GM18519 (cell line): ENCODE results near the gene IFNA16.
"Not testable (repeated sequence)": the region's sequence is repeated elsewhere in the genome, so short reads cannot be mapped to it uniquely, and the experiment has no call there.

Experiments used
- ATAC-seq: cut with Tn5 transposase; IDR thresholded peaks from one replicate; pipeline ENCODE4 v1.9.1; 2021; ENCODE audit warnings: mild to moderate bottlenecking, moderate library complexity; ENCODE audit not compliant: unreplicated experiment, low FRiP score

Gene IFNA16

DNA sequence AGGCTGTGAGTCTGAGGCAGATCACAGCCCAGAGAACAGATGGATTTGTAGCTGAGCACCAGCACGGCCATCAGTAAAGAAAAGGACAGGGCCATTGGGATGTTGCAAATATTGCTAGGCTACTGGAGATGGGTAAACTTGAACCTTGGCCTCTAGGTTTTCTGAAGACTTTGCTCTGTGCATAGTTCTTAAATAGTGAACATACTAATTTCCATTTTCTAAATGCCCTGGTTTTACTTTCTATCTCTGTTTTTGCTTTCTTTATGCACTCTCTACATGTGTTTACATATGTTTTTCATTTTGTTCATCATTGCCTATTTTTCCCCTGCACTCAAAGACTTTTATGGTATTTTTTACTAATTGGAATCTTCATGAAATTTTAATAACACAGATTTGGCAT lies at the start of gene IFNA16:
Gene IFNA16, minus strand, starts transcription at position 101 of the 400 bp plus-strand sequence. Its CDS starts 6 bp downstream, at position 95.
- ATAC-seq = not testable (repeated sequence)

- ATAC-seq = no peak
Measured at GRCh38 chr9:21265421-21266189, 48.5 kb upstream of the IFNA16 start.

- ATAC-seq = no peak
Measured at GRCh38 chr9:21255538-21256212, 38.6 kb upstream of the IFNA16 start.

DNA sequence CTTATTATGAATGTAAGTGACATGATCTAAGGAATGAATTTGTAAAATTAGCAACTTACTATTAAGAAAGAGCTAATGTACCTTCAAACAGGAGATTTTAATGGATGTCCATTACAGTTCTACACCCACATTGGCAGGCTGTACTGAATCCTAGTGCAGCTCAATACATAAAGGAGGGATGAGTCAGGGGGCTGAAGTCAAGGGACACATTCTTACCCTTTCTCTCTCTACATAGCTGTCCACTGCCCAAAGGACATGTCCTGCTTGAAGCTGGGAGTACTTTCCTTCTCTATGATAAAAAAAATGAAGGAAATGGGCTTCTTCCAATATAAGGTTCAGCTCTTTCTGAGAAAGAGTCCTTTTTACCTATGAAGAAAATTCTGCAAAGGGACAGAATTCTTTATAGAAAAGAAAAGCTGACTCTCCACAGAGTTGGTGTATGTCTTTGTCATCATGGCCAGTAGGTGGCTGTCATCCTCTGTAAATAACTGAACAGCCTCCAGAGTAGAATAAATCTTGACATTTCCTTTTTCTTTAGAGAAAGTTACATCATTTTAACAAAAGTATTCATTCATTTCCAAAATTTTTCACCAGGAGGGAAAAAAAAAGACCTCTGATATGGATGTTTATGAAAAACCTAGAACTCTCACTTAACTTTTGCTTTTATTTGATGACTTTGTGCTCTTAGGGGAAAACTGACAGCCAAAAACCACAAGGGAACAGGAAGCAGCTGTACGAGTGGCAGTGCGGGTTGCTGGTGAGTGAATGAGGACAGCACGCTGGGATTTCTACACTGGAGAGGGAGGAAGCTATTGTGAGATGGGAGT lies 35.8 kb upstream of the IFNA16 start:
- ATAC-seq = peak; percentile 73

DNA sequence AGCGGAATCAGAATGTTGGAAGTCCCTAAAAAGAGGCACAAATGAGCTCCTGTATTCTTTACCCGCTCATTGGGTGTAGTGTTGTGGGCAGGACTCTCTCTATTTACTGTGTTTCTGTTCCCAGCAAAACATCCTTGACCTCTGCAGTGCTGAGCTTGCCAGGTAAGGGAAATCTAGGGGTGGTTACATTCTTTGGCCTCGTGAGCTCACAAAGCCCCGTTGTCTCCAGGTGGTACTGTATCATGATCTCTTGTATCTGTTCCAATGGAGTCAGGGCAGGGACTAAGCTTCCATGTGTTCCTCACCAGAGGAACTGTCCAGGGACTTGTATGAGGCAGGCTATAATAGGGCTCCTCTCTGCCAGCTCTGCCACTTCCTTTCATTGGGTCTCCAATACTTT lies 34.5 kb upstream of the IFNA16 start:
- no peak for ATAC-seq

DNA sequence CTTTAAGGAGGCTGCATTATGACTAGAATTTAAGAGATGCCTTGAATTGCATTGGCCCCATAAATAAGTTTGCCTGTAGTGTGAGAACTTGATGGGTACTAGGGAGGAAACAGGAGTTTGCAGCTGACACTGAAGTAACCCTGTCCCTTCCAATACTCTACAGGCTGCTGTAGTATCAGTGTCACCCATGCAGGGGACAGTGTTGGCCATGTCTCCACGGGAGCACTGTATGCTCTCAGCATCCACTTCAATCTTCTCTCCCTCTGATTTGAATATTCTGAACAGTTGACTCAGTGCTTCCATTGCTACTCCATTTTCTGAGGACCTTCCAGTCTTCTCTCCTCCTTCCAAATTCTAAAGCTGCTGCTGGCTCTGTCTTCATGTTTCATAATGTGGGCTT lies 34.1 kb upstream of the IFNA16 start:
- no peak for ATAC-seq

GRCh38 chr9:21244836-21245235 lies 27.7 kb upstream of the IFNA16 start:
- ATAC-seq = no peak

- ATAC-seq = no peak
Measured at GRCh38 chr9:21239911-21240310, 22.8 kb upstream of the IFNA16 start, which contains the start of gene IFNA14. Gene IFNA14 (minus strand): TSS chr9:21240005. CDS start chr9:21239935, 70 bp downstream.

GRCh38 chr9:21236360-21236714 lies 19.2 kb upstream of the IFNA16 start:
- ATAC-seq = not testable (repeated sequence)

GRCh38 chr9:21235468-21236359 lies 18.6 kb upstream of the IFNA16 start:
- ATAC-seq = peak; percentile 86

GRCh38 chr9:21234153-21234687 lies 17.1 kb upstream of the IFNA16 start:
- no peak for ATAC-seq

DNA sequence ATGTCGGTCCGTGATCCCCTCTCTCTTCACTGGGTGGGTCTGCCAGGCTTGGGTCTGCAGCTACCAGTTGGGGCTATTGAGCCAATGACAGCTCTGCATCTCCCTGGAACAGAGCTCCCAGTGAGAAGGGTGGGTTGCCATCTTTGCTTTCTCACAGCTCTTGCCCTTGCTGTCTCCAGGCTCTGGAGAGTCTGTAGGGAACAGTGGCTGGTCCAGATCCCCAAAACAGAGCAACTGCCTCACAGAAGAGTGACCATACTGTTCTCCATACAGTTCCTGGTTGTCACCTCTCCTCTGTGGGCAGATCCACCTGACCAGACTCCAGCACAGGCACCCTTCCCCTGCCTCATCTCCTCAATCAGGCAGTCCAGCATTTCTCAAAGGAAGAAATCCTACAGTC lies 16.1 kb upstream of the IFNA16 start:
- no peak for ATAC-seq

GRCh38 chr9:21228122-21228521 lies 11.0 kb upstream of the IFNA16 start, which contains the start of gene IFNA17:
Gene IFNA17 (minus strand): TSS chr9:21228222. CDS start chr9:21228173, 49 bp downstream.
- no peak for ATAC-seq

DNA sequence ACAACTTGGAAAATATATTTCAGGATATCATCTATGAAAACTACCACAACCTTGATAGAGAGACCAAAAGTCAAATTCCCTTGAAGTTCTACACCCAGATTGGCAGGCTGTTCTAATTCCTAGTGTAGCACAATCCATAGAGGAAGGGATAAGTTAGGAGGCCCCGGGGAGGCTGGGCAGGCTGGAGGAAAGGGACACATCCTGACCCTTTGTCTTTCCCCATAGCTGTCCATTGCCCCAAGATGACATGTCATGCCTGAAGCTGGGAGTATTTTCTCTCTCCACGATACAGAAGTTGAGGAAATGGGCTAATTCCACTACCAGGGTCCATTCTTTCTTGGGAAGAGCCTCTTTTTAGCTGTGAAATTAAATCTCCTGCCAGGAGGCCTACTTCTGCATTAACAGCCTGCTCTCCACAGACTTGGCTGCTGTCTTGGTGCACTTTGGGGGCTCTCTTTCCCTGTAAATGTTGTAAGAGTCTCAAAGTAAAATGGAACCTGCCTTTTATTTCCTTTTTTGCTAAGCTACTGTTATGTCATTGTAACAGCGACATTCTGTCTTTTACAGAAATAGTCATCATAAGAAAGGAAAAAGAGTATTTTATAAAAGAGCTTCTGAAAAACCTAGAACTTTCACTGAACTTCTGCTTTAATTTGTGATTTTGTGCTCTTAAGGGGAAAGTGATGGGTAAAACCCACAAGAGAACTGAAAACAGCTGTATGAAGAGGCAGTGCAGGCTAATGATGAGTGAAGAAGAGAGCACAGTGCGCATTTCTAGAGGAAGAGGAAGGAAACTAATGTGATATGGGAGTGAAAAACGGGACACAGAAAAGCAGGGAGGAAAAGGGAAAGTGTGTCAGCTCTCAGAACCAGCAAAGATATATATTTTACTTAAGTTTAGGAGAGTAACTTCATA lies 3.4 kb downstream of the IFNA16 start:
- ATAC-seq = peak; percentile 79

DNA sequence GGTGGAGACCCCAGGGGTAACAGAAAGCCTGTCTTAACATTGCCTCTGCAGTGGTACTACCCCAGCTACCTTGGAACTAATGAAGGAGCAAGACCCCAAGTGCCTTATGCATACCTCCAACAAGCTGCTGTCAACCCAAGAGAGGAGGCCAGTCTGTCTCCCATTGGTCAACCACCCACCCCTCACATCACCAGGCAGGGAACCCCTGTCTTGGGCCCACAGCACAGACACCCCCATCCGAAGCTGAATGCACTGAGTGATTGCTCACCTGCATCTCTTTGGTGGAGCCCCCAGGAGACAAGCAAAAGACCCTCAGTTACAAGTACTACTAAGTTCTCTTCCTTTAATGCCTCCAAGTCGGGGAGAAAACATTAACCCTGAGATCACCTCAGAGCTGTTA lies 5.0 kb downstream of the IFNA16 start:
- not testable (repeated sequence) for ATAC-seq

DNA sequence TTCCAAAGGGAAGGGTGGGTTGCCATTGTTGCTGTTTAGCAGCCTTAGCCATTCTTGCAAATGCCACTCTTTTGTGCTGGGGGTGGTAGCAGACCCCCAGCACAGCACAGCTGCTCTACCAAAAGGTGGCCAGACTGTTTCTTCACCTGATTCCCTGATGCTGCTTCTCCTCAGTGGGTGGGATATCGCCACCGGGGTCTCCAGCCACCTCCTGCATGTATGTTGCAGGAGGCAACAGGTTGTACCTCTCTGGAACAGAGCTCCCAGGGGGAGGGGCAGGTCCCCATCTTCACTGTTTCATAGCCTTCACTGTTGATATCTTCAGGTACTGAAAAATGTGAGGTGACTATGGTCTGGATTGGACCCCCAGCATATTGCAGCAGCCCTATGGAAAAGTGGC lies 6.3 kb downstream of the IFNA16 start:
- not testable (repeated sequence) for ATAC-seq

DNA sequence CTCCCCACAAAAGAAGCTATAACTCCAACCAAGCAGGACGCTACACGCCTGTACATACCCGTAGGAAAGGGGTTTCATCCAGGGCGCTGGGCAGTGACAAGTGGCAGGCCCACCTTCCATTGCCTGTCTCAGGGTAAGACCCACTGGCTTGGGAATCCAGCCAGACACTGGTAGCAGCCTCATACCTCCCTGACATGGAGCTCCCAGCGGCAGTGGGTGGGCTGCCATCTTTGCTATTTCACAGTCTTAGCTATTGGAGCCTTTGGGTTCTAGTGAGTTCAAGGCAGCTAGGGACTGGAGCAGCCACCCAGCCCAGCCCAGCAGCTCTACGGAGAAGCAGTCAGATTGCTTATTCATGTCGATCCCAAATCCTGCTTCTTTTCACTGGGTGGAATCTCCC lies 6.8 kb downstream of the IFNA16 start:
- no peak for ATAC-seq

GRCh38 chr9:21207043-21207442 lies 10.1 kb downstream of the IFNA16 start, which contains the start of gene IFNA10:
Gene IFNA10 (minus strand): TSS chr9:21207143. CDS start chr9:21207097, 46 bp downstream.
- ATAC-seq = not testable (repeated sequence)
